ENCODE data around the gene MGLL.

- TF ChIP-seq CTCF (conservative IDR thresholded peaks at IDR 0.05) (no peak), ZFX (IDR thresholded peaks at IDR 0.05) (no peak)
Observed at GRCh38 chr3:127783166-127783565, 39.1 kb downstream of the MGLL start.

All from C4-2B (cell line).